ENCODE results near the gene MXRA8.
"Not testable (repeated sequence)": the region's sequence is repeated elsewhere in the genome, so short reads cannot be mapped to it uniquely, and the experiment has no call there.

Gene MXRA8

DNA sequence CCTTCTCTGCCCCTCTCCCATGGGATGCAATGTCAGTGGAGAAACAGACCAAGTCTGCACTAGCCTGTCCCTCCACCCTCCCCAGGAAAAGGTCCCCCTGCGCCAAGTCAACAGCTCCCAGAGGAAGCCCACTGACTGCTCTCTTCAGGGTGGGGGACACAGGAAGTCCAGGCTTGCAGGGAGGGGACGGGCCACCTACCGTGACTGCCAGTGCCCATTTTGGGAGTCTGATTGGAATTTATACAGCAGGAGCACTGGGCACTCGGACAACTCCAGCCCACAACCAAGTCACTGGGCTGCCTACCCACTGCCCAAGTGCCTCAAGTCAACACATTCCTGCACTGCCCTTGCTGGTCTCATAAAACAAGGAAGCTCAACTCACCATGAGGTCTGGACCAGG lies 34.7 kb upstream of the MXRA8 start:
- in situ Hi-C loops (cut with MboI; ENCODE audit: low sequenced_read_pairs): no loop called here

DNA sequence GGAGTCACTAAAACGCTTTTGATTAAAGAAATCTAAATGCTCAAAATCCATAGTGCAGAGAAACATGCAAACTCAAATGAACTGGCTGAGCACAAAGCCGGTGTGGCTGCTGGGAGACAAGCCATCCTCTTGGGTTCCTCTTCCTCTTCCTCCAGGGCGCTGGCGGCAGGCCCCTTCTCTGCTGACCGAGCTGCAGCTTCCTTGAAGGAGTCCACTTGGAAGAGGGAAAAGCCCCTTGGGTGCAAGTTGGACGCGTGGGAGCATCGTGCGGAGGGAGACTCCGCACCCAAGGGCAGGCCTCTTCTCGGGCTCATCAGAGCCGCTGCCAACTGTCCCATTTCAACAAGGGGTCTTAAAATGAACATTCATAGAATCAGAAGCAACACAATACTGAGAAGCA lies 32.9 kb upstream of the MXRA8 start:
- in situ Hi-C loops (cut with MboI; ENCODE audit: low sequenced_read_pairs): no loop called here

DNA sequence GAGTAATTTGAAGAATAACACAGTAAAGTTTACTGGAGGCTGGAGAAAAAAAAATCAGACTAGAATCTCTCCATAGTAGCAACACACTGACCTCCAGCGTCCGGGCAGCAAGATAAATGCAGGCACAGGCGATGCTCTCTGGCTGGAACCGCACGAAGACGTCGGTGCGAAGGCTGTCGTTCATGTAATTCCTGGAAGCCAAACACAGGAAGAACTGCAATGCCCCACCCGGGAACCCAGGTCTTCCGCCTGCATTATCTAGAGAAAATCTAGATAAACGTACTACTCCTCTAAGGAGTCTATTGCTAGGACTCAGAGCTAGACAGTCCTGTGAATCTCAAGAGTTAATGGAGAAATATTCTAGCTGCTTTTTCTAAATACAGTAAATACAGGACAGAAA lies 32.3 kb upstream of the MXRA8 start:
- in situ Hi-C loops (cut with MboI; ENCODE audit: low sequenced_read_pairs): no loop called here

- in situ Hi-C loops (cut with MboI; ENCODE audit: low sequenced_read_pairs): no loop called here
Measured at GRCh38 chr1:1388078-1388472, 29.7 kb upstream of the MXRA8 start.

- in situ Hi-C loops (cut with MboI; ENCODE audit: low sequenced_read_pairs): no loop called here
Measured at GRCh38 chr1:1387098-1388077, 29.0 kb upstream of the MXRA8 start.

- in situ Hi-C loops (cut with MboI; ENCODE audit: low sequenced_read_pairs): no loop called here
Measured at GRCh38 chr1:1385931-1386330, 27.6 kb upstream of the MXRA8 start.

DNA sequence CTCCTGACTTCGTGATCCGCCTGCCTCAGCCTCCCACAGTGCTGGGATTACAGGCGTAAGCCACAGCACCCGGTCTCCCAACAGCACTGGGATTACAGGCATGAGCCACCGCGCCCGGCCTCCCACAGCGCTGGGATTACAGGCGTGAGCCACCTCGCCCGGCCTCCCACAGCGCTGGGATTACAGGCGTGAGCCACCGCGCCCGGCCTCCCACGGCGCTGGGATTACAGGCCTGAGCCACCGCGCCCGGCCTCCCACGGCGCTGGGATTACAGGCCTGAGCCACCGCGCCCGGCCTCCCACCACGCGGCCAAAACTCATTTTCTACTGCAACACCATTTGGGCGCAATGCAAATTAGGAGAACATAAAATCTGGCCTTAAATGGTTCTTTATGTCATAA lies 27.0 kb upstream of the MXRA8 start:
- in situ Hi-C loops (cut with MboI; ENCODE audit: low sequenced_read_pairs): not testable (repeated sequence)

GRCh38 chr1:1381294-1381693 lies 22.9 kb upstream of the MXRA8 start:
- in situ Hi-C loops (cut with MboI; ENCODE audit: low sequenced_read_pairs): no loop called here

GRCh38 chr1:1380860-1381259 lies 22.5 kb upstream of the MXRA8 start:
- in situ Hi-C loops (cut with MboI; ENCODE audit: low sequenced_read_pairs): no loop called here

DNA sequence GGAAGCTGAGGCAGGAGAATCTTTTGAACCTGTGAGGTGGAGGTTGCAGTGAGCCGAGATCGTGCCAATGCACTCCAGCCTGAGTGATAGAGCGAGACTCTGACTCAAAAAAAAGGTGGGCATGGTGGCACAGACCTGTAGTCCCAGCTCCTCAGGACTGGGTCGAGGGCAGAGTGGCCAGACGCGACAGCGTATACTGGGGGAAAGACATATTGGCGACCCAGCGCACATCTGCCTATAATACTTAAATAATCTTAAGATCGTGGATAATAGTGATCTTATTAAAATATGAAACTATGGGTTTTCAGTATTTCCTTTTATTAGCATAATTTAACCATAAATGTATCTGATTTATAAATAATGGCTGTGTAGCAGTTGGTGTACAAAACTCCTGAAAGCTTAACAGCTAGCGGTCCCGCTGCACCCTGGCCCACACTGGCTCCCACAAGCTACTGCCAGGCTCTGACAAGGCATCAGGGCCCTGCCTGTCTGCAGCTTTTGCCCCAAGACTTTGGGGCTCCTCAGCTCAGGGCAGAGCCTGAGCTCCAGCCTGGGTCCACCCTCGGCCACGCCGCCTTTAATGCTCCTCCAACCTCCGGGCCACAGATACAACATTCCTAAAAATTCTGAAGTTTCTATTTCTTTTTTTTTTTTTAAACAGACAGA lies 19.3 kb upstream of the MXRA8 start:
- in situ Hi-C loops (cut with MboI; ENCODE audit: low sequenced_read_pairs): no loop called here

DNA sequence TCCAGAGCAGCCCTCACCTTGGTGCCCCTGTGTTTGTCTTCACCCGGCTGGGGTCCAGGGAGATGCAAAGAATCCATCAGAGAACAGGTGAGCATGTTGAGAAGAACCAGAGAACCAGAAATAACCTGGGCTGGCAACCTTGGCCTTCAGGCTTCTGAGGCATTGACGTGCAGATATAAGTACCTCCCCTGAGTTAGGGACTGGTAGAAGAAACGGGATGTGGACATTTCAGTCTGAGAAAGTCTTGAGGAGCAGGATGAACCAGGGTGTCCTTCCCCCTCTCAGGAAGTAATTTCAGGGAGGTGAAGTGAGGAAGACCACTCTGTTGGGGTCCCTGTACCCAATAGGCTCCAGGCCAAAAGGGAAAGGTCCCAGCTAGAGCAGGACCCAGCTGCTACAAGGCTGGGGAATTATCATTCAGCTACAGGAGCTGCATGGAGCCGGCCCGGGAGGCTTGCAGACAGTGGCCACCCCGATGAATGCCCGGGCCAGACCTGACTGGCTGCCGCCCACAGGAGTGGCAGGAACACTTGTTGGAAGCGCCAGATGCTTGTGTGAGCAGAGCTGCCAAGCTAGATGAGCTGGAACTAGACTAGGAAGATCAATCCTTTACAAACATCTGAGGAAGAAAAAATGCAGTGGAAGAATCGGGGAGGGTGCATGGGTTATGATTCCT lies 18.3 kb upstream of the MXRA8 start:
- in situ Hi-C loops (cut with MboI; ENCODE audit: low sequenced_read_pairs): no loop called here

DNA sequence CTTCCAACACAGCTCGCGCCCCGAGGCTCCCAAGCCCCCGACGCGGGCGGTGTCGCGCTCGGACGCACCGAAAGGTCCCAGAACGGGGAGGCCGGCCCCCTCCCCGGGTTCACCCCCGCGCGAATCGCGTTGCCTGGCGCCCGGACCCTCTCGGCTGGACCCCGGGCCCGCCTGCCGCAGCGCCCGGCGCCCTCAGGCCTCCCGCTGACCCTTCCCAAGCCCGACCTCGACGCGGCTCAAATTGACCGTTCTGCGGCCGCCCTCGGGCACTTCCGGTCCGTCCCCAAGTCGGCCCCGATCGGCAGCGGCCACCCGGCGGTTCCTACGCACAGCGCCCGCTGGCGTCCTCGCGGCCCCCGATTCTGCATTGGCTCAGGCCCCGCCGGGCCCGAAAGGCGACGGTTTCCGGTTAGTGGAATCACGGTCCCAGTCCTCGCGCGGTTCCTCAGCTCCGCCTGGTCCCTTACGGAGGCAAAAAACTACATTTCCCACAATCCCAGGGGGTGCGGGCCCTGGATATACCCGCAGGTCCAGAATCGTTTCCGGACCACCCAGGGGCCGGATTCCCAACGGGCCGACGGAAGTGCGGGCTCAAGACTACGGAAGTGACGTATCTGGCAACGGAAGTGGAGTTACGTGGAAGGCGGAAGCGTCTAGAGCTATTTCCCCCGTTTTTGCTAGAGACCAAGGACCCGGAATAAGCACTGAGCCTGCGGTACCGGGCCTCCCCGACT lies 16.7 kb upstream of the MXRA8 start, which contains the start of gene AURKAIP1:
Gene AURKAIP1, minus strand, starts transcription at position 279 of the 734 bp plus-strand sequence. CDS start 451 bp downstream, outside the sequence.
- in situ Hi-C loops (cut with MboI; ENCODE audit: low sequenced_read_pairs): no loop called here

- in situ Hi-C loops (cut with MboI; ENCODE audit: low sequenced_read_pairs): no loop called here
Measured at GRCh38 chr1:1374589-1374928, 16.2 kb upstream of the MXRA8 start.

DNA sequence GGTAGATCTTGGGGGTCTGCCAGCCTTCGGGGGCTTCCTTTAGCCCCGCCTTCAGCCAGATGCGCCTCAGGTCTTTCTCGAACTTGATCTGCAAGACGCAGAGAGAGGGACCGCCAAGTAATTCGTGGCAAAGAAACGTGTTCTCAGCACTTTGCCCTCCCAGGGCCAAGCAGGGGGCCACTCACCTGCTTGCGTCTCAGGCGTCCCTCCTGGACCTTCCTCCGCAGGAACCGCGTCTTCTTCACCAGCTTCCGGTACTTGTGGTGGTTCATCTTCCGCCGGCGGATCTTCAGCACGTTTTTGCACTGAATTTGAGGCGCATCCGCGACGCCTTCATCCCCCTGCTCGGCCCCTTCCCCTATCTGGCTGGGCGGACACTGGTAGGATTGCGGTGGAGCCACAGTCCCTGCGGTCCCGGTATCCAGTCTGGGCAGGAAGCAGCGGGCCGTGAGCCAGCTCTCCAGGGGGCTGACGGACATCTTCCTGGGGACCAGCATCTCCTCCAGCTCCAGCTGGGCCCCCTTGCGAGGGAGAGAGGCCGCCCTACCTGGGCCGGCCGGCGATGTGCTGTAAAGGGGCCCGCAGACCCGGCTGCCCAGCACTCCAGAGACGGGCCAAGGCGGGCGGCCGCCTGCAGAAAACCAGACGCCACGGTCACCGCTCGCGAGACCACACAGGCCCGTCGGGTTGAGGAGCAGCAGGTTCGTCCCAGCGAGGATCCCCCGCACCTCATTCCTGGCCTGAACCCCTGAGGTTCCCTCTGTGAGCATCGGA lies 15.6 kb upstream of the MXRA8 start:
- in situ Hi-C loops (cut with MboI; ENCODE audit: low sequenced_read_pairs): no loop called here

DNA sequence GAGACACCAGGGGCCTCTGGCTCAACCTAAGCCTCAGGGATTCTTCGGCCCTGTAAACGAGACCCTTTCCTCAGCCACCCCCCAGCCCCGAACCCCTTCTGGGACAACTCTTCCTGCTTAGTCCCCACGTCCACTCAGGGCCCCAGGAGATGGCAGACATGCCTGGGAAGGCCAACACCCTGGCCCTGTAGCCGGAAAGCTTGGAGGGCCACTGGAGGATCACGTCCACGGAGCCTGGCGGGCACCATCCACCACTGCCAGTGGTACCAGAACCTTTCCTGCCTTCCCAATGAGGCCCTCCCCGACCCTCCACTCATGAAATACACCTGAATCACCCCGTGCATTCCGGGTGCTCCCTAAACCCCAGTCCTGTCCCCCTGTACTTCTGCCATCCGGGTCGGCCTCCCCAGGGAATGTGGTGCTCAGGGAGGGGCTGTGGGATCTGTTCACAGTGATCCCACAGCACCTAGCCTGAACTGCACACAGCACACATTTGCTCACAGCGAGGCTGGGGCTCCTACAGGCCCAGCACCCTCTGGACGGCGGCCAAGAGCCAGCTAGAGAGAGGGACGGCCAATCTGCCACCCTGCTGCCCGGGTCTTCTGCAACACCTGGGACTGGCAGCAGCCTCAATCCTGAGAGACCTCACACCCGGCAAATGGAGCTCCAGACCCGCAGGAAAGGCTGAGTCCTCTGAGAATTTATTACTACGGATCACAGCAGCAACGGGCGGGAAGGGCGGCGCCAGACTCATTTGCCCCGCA lies 14.9 kb upstream of the MXRA8 start:
- in situ Hi-C loops (cut with MboI; ENCODE audit: low sequenced_read_pairs): no loop called here

- in situ Hi-C loops (cut with MboI; ENCODE audit: low sequenced_read_pairs): no loop called here
Measured at GRCh38 chr1:1371746-1372711, 13.7 kb upstream of the MXRA8 start.

DNA sequence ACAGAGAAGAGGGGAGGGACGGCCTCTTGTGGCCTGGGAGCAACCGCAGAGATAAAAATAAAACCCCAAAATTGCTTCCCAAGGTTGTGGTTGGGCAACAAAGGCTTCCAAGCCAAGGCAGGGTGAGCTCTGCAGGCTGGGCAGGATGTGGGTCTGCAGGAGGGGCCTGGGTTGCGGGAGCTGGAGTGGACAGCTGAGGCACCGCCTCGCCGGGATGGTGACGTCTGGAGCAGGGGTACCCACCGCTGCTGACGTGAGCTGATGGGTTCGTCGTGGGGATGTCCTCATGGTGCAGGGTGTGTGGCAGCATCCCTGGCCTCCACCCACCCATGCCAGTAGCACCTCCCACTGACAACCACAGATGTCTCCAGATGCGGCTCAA lies 13.0 kb upstream of the MXRA8 start:
- in situ Hi-C loops (cut with MboI; ENCODE audit: low sequenced_read_pairs): no loop called here

GRCh38 chr1:1370771-1371300 lies 12.5 kb upstream of the MXRA8 start:
- in situ Hi-C loops (cut with MboI; ENCODE audit: low sequenced_read_pairs): no loop called here
